ENCODE measurements around the gene NDUFB6. TPM values are rescaled to one million over a fixed set of nuclear protein-coding genes. Genes with fewer than 3 reads are reported as not detected.

Gene NDUFB6
- total RNA-seq, 1 experiment from 2014 or later: 46.9 TPM

GRCh38 chr9:32566770-32567169, 6.2 kb downstream of the NDUFB6 start:
- no peaks in the 10 kb centered on the region for H3K9me3 ChIP-seq (ENCODE audit: insufficient read depth, low read depth)
- H3K36me3 ChIP-seq (ENCODE audit: low read depth): no peaks in the 10 kb centered on the region
- intact Hi-C loops (cut with micrococcal nuclease; ENCODE audit: unreplicated experiment): no loop called here
- DNase-seq: no peak
- BruUV-seq (replicated peaks): no TSS peak
- H2AFZ ChIP-seq: no peak overlapping the region
- no peaks in the 10 kb centered on the region for H3F3A ChIP-seq (ENCODE audit: insufficient read depth, low read depth)
- peaks cover under 1% of the 10 kb centered on the region; the same call in 1 of the 2 replicates for H4K20me1 ChIP-seq (ENCODE audit: insufficient read depth)
- POLR2A ChIA-PET (ENCODE audit: unreplicated experiment): no interaction called here
- H3K27ac ChIP-seq: no peak overlapping the region
- CTCF ChIA-PET: no interaction called here
- H3K4me2 ChIP-seq: no peak overlapping the region
- peaks cover 9% of the 10 kb centered on the region; the same call in 1 of the 2 replicates for H3K4me1 ChIP-seq (replicated peaks; ENCODE audit: insufficient read depth)
- no peaks in the 10 kb centered on the region for H3K27me3 ChIP-seq (ENCODE audit: insufficient read depth, low read depth)
- no peaks in the 10 kb centered on the region for H3K9me2 ChIP-seq (ENCODE audit: insufficient read depth)
- H3K79me2 ChIP-seq (ENCODE audit: low read depth): peaks cover 19% of the 10 kb centered on the region
- TF ChIP-seq CTCF (conservative IDR thresholded peaks at IDR 0.05) (no peak), EZH2 (IDR thresholded peaks at IDR 0.05; ENCODE audit: low read depth) (no peak)
- H3K4me3 ChIP-seq: no peak overlapping the region

- CTCF ChIA-PET: no interaction called here
Observed at GRCh38 chr9:32565967-32566366, 7.0 kb downstream of the NDUFB6 start.

GRCh38 chr9:32558408-32558934, 14.5 kb downstream of the NDUFB6 start:
- no peak for DNase-seq
- H3K9me2 ChIP-seq (ENCODE audit: insufficient read depth): no peaks in the 10 kb centered on the region
- peaks cover 1% of the 10 kb centered on the region; the same call in 1 of the 2 replicates for H3K4me1 ChIP-seq (replicated peaks; ENCODE audit: insufficient read depth)
- no peaks in the 10 kb centered on the region for H3F3A ChIP-seq (ENCODE audit: insufficient read depth, low read depth)
- H3K27ac ChIP-seq: no peak overlapping the region
- POLR2A ChIA-PET (ENCODE audit: unreplicated experiment): no interaction called here
- no peaks in the 10 kb centered on the region for H3K9me3 ChIP-seq (ENCODE audit: insufficient read depth, low read depth)
- H3K36me3 ChIP-seq (ENCODE audit: low read depth): no peaks in the 10 kb centered on the region
- TF ChIP-seq CTCF (conservative IDR thresholded peaks at IDR 0.05) (no peak), EZH2 (IDR thresholded peaks at IDR 0.05; ENCODE audit: low read depth) (no peak)
- no peaks in the 10 kb centered on the region for H3K27me3 ChIP-seq (ENCODE audit: insufficient read depth, low read depth)
- no peak overlapping the region for H3K4me3 ChIP-seq
- H4K20me1 ChIP-seq (ENCODE audit: insufficient read depth): no peaks in the 10 kb centered on the region
- CTCF ChIA-PET: no interaction called here
- no peaks in the 10 kb centered on the region for H3K79me2 ChIP-seq (ENCODE audit: low read depth)
- no peak overlapping the region for H2AFZ ChIP-seq
- intact Hi-C loops (cut with micrococcal nuclease; ENCODE audit: unreplicated experiment): no loop called here
- no TSS peak for BruUV-seq (replicated peaks)
- no peak overlapping the region for H3K4me2 ChIP-seq

More at GRCh38 chr9:32565967-32566366, 7.0 kb downstream of the NDUFB6 start:
- Histone ChIP-seq H4K20me1 (ENCODE audit: insufficient read depth) (no peaks in the 10 kb centered on the region), H3K4me1 (replicated peaks; ENCODE audit: insufficient read depth) (peaks cover 1% of the 10 kb centered on the region; the same call in 1 of the 2 replicates), H3K27me3 (ENCODE audit: insufficient read depth, low read depth) (no peaks in the 10 kb centered on the region), H3K27ac (no peak overlapping the region), H3F3A (ENCODE audit: insufficient read depth, low read depth) (no peaks in the 10 kb centered on the region), H3K4me3 (no peak overlapping the region), H3K36me3 (ENCODE audit: low read depth) (no peaks in the 10 kb centered on the region), H3K9me3 (ENCODE audit: insufficient read depth, low read depth) (no peaks in the 10 kb centered on the region), H3K4me2 (no peak overlapping the region), H3K9me2 (ENCODE audit: insufficient read depth) (no peaks in the 10 kb centered on the region), H2AFZ (no peak overlapping the region), H3K79me2 (ENCODE audit: low read depth) (peaks cover 11% of the 10 kb centered on the region)
- intact Hi-C loops (cut with micrococcal nuclease; ENCODE audit: unreplicated experiment): no loop called here
- POLR2A ChIA-PET (ENCODE audit: unreplicated experiment): interaction anchor here (0.6 to 0.7 kb wide), 2 partner anchors 9 to 428 kb away, joined by 9 to 18 read pairs; no protein-coding TSS in a partner anchor
- no TSS peak for BruUV-seq (replicated peaks)
- DNase-seq: no peak
- TF ChIP-seq EZH2 (IDR thresholded peaks at IDR 0.05; ENCODE audit: low read depth) (no peak), CTCF (conservative IDR thresholded peaks at IDR 0.05) (no peak)

All from PC-9 (cell line).